ENCODE data around the gene ZSCAN21.
A peak's percentile ranks its signal among the peaks of the same experiment; 100 is the strongest.

The ZSCAN21 gene

DNA sequence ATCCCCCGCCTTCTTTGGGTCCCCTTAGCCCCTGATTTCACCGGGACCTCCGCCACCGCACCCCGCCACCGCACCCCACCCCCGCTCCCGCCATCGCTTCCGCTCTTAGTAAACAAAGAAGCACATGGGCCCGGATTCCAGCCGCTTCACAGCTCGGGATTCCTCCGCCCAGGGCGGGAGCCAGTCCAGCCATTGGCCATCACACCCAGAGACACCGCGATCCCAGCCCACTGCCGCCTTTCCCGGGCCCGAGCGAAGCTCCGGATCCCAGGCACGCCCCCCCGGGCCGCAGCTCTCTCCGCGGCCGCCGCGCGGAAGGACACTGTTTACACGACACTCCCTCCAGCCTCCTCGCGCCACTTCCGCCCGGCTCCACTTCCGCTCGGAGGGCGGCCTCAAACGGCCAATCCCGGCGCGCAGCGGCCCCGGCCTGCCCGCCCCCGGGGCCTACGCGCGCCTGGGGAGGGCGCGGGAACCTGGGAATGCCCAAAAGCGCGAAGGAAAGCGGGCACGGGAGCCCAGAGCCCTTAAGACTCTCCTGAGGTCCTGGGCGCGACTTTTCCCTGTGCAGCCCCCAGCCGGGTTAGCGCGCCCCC is 50.9 kb downstream of the ZSCAN21 start:
- peak; percentile 97 for DNase-seq (ENCODE audit: low spot score)

DNA sequence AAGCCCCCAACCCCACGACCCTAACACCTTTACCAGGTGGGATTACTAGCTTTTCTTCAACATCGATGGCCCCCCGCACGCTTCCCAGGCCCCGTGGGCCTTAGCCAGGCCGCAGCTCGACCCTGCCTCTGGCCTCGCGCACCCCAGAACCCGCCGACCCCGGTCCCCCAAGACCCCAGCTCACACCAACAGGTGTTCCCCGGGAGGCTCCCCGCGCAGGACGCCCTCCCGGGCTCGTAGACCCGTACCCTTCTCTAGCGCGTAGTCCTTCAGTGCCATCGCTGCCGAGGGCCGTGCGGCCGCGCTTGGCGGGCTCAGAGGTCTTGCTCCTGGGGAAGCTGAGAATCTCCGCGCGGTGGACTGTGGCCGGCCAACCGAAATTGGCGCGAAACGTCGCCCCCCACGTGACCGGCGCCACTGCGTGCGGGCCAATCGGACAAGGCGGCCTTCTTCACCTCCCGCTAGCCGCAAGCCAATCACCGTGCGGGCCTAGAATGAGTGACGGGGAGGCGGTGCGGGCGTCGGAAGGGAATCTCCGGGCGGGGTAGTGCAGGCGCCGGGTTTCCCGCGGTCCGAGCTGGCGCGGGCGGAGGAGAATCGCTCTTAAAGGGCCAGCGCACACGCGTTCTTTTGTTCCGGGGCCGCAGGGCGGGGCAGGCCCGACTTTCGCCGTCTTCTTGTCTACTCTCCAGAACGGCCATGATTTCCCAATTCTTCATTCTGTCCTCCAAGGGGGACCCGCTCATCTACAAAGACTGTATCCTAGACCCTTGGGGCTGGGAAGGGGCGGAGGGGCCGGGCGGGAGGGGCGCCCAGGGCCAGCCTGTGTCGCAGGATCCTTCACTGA is 51.7 kb downstream of the ZSCAN21 start, which contains the start of the genes AP4M1 and MCM7:
Gene AP4M1 (plus strand): TSS at position 628 of the 847 bp plus-strand sequence. CDS start 72 bp downstream, at position 700.
Gene MCM7 (minus strand): TSS at position 382 of the 847 bp plus-strand sequence. CDS start 103 bp downstream, at position 279.
- DNase-seq (ENCODE audit: low spot score): peak; percentile 99

DNA sequence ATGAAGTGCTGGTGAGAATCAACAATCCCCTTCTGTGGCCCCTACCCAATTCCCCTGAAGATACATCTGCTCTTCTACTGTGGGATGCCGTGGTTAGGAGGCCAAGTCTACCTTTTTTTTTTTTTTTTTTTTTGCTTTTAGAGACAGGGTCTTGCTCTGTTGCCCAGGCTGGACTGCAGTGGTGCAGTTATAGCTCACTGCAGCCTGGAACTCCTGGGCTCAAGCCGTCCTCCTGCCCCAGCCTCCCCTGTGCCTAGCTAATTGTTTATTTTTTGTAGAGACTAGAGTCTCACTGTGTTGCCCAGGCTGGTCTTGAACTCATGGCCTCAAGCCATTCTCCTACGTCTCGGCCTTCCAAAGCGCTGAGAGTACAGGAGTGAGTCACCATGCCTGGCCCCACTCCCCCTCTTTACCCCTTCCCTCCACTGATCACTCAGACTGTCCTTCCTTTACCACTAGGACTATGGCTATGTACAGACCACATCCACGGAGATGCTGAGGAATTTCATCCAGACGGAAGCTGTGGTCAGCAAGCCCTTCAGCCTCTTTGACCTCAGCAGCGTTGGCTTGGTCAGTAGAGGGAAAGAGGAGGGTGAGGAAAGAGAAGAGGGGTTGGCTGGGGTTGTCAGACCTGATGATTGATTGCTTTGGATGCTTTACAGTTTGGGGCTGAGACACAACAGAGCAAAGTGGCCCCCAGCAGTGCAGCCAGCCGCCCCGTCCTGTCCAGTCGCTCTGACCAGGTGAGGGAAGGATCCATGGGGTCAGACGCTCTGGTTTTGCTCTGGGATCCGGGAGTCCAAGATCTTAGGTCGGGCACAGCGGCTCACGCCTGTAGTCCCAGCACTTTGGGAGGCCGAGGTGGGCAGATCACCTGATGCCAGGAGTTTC is 53.6 kb downstream of the ZSCAN21 start:
- DNase-seq (ENCODE audit: low spot score): no peak

DNA sequence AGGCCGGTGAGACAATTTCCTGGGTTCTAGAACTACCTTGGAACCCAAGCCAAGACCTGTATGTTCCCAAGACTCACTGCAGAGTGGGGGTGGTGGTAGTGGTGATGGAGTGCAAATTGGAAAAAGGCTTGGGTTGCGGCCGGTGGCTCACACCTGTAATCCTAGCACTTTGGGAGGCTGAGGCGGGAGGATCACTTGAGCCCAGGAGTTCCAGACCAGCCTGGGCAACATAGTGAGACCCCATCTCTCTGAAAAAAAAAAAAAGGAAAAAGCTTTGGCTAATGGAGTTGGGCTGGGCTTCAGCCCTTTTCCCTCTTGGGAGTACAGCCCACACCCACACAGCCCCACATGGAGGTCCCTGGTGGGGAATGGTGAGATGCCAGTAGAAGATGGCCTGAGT is 56.0 kb downstream of the ZSCAN21 start:
- DNase-seq (ENCODE audit: low spot score): no peak

DNA sequence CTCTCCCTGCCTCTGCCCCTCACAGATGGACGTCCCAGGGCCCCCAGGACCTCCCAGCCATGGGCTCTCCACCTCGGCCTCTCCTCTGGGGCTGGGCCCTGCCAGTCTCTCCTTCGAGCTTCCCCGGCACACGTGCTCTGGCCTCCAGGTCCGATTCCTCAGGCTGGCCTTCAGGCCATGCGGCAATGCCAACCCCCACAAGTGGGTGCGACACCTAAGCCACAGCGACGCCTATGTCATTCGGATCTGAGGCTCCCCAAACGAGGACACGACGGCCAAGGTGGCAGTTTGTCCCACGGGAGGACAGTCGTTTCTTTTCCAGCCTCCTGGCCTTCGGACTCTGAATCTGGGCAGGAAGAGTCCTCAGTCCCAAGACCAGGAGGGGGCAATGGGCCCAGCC is 57.1 kb downstream of the ZSCAN21 start:
- DNase-seq (ENCODE audit: low spot score): no peak

DNA sequence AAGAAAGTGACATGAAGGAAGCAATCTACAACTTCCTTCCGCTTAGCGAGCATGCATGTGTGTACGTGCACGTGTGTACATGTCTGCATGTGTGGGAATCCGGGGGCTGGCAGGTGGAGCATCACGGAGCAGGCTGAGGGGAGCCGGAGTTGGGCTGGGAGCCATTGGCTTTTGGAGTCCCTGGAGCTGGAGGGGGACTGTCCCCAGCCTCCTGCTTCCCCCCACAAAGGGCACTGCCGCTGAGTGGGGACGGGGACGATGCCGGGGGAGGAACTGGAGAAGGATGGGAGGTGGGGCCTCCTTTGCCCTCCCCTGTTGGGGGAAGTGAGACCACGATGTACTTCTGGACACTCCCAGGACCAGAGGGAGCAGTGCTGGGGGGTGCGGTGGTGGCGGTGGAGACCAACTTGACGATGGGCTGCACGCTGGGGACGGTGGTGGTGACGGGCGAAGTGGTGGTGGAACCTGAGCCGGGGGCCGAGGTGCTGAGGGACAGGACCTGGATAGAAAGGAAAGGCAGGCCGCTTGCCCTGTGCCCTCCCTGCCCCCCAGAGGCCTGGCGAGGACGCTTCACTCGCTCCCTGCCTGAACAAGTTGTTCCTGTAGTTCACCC is 57.7 kb downstream of the ZSCAN21 start:
- DNase-seq (ENCODE audit: low spot score): no peak

DNA sequence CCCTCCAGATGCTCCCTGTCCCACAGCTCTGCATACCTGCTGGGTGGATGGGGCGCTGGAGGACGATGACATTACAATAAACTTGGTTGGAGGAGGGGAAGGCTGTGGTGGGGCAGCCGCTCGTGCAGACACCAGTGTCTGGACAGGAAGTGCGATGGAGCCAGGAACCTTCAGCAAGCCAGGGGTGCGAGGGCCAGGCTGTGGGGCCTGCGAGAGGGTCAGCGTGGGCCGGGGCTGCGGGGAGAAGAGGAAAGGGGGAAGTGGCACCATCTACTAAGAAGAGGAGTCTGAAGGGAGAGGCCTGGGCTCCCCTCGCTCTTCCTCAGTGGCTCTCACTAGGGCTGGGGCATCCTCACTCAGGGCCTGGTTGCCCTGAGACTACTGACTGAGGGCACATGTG is 58.3 kb downstream of the ZSCAN21 start:
- DNase-seq (ENCODE audit: low spot score): no peak

DNA sequence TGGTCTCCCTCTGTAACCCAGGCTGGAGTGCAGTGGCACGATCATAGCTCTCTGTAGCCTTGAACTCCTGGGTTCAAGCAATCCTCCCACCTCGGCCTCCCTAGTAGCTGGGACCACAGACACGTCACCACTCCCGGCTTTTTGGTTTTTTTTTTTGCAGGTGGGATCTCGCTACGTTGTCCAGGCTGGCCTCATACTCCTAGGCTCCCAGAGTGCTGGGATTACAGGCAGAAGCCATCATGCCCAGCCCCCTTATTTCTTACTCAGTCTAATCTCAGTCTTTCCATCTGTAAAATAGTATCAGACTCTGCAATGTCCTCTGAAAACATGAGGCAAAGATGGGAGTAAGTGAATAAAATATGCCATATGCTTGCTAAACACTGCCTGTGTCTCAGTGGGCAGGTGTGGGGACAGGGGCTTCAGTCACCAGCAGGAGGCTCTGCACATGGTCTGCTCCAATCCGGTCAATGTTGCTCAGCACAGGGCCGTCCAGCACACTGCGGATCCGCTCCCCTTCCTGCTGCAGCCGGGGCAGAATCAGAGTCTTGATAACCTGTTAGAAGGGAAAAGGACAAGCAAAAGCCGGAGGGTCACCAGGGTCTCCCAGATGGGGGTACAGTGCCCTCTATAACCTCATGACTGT is 60.1 kb downstream of the ZSCAN21 start:
- DNase-seq (ENCODE audit: low spot score): peak; percentile 59

DNA sequence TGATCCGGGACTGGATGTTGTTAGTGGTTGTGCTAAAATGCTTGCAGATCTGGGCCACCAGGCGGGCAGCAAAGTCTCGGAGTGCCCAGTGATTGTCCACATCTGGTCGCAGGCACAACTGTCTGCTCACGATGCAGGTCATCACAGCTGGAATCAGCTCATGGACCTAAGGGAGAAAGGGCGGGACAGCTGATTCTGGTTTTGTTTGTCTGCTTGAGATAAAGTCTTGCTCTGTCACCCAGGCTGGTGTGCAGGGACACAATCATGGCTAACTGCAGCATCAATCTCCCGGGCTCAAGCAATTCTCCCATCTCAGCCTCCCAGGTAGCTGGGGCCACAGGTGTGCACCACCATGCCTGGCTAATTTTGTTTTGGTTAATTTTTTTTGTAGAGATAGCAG is 61.6 kb downstream of the ZSCAN21 start:
- DNase-seq (ENCODE audit: low spot score): no peak

DNA sequence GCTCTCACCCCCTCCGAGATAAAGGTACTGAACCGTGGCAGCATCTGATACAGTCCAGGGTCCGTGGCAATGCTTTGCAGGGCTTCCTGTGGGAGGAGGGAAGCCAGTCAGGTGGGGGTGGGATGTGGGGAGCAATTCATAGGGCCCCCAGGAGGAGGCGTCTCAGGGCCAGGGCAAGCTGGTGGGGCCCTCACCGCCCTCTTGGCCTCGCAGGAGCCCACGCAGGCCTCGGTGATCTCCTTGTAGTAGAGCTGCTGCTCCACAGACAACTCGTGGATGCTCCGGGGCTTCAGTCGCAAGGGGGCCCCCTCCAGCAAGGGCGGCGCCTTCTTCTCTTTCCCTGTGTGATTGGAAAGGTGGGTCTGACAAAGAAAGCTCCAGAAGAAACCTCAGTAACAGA is 62.3 kb downstream of the ZSCAN21 start:
- DNase-seq (ENCODE audit: low spot score): no peak

Data from HuH-7 (cell line).